Lower leg skin (tissue), 4 donors: ENCODE results near the gene ZER1. TPM values are rescaled to one million over a fixed set of nuclear protein-coding genes. Genes with fewer than 3 reads are reported as not detected.
A peak's percentile ranks its signal among the peaks of the same experiment; 100 is the strongest.

Source experiments
- DNase-seq, 2 donors: peaks; one replicate each; pipeline ENCODE4 v3.0.0-alpha.2; 2019; ENCODE audit warnings: low spot score in 2 of 2
- H3K4me3 ChIP-seq: fragments of 200-600 bp; sonication (generic); 2 replicates; pipeline ENCODE4 v1.5.1; 2017; ENCODE audit warnings: mild to moderate bottlenecking, low read depth; ENCODE audit not compliant: poor library complexity, severe bottlenecking
- POLR2A ChIP-seq, 2 donors: fragments of 450-650 bp; IDR thresholded peaks; one replicate each; pipeline ENCODE4 v1.6.1; 2016 to 2017; ENCODE audit warnings: antibody characterized with exemption in 2 of 2, mild to moderate bottlenecking in 1 of 2, moderate library complexity in 1 of 2
- WGBS, 2 donors: methylation state at CpG; one replicate each; pipeline ENCODE4 v1.1.5; 2018; 5-methylcytosine and 5-hydroxymethylcytosine counted together
- intact Hi-C: fragments of 100-400 bp; cut with DNase I; formaldehyde crosslinking; loops from one replicate; pipeline ENCODE4 v1.15.0; 2023; ENCODE audit warnings: low total_unique reads
- total RNA-seq, 4 donors: library from RNA; depleted of rRNA; stranded (reverse); fragments of >200 nt; gene quantifications; one replicate each; pipeline ENCODE4 v1.1.0, GENCODE V29; 2016
- TF ChIP-seq, protein P1 (sequence below), 3 donors: fragments of 450-650 bp; IDR thresholded peaks; one replicate each; pipeline ENCODE4 v1.5.1; 2016; ENCODE audit warnings: antibody characterized with exemption in 3 of 3, mild to moderate bottlenecking in 3 of 3, moderate library complexity in 2 of 3

Gene ZER1
- total RNA-seq, 4 donors from 2014 or later = 66.5 to 104 (median 73.2) TPM

DNA sequence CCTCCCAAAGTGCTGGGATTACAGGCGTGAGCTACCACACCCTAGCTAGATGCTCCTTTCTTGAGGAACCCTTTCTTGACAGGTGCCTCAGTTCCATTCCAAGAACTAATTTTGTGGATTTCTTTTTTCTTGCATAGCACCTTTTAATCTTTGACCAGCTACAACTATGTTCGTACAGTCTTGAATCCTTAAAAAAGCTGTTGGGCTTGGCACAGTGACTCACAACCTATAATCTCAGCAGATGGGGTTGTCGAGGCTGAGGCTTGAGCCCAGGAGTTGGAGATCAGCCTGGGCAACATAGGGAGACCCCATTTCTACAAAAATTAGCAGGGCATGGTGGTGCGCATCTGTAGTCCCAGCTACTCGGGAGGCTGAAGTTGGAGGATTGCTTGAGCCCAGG, 1.3 kb upstream of the ZER1 start:
- intact Hi-C loops = no loop called here
- DNase-seq = no peak
- no peak overlapping the region for H3K4me3 ChIP-seq
- no peak for TF ChIP-seq POLR2A (IDR thresholded peaks at IDR 0.05)
- TF ChIP-seq, protein P1, sequence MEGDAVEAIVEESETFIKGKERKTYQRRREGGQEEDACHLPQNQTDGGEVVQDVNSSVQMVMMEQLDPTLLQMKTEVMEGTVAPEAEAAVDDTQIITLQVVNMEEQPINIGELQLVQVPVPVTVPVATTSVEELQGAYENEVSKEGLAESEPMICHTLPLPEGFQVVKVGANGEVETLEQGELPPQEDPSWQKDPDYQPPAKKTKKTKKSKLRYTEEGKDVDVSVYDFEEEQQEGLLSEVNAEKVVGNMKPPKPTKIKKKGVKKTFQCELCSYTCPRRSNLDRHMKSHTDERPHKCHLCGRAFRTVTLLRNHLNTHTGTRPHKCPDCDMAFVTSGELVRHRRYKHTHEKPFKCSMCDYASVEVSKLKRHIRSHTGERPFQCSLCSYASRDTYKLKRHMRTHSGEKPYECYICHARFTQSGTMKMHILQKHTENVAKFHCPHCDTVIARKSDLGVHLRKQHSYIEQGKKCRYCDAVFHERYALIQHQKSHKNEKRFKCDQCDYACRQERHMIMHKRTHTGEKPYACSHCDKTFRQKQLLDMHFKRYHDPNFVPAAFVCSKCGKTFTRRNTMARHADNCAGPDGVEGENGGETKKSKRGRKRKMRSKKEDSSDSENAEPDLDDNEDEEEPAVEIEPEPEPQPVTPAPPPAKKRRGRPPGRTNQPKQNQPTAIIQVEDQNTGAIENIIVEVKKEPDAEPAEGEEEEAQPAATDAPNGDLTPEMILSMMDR (IDR thresholded peaks at IDR 0.05) = no peak
- WGBS, 2 donors = 79 to 86% methylated on average over 5 of the region's 5 CpGs

DNA sequence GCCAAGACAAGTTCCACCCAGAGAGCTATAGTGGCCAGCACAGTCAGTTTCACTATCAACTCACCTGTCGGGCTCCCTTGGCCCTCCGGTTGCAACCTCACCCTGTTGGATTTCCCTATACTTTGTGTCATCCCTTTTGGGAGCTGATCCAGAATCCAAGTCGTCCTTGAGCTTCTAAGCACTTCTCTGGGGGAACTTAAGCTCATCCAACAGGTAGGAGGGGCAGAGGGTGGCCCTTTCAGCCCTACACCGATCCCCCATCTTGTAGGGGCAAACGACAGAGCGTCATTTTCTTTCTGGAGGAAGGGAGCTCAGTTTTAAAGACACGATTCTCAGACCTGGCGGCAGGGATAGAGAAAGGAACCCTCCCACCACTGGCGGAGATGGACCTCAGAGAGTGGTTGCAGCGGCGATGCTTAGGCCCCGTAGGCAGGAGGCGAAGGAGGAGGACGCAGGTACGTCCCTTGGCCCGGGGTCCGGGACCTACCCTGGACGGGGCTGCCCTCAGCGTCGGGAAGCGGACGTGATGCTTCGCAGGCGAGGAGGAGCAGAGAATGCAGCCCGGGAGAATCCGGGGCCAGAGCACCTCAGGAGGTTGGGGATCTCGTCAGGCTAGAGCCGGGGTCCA, 519 bp downstream of the ZER1 start:
- intact Hi-C loops = no loop called here
- TF ChIP-seq, protein P1 (IDR thresholded peaks at IDR 0.05) = no peak
- TF ChIP-seq POLR2A (IDR thresholded peaks at IDR 0.05) = no peak
- WGBS, 2 donors = 1 to 2% methylated on average over 28 of the region's 28 CpGs
- H3K4me3 ChIP-seq = peak overlapping the region; percentile 95
- no peak for DNase-seq

DNA sequence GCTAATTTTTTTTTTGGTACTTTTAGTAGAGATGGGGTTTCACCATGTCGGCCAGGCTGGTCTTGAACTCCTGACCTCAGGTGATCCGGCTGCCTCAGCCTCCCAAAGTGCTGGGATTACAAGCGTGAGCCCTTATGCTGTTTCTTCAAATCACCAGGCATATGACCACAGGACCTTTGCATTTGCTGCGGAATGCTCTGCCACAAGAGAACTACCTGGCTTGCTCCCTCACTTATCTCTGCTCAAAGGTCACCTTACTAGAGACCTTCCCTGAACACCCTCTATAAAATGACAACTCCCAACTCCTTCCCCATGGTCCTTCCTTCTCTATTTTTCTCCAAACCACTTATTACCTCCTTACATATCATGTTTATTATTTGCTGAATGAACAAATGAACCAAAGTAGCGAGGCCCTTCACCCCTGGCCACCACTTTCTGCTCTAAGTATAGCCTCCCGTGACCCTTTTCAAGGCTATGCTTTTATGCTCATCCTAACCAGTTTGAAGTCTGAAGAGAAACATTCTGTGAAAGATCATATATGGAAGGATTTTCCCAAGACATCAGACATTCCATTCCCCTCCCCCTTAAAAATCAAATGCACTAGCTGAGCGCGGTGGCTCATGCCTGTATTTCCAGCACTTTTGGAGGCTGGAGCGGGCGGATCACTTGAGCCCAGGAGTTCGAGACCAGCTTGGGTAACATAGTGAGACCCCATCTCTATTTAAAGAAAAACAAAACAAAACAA, 1.3 kb downstream of the ZER1 start:
- TF ChIP-seq POLR2A (IDR thresholded peaks at IDR 0.05) = no peak
- TF ChIP-seq, protein P1 (IDR thresholded peaks at IDR 0.05) = no peak
- DNase-seq = no peak
- WGBS, 2 donors = 73 to 76% methylated on average over 11 of the region's 11 CpGs
- H3K4me3 ChIP-seq = no peak overlapping the region
- intact Hi-C loops = no loop called here

DNA sequence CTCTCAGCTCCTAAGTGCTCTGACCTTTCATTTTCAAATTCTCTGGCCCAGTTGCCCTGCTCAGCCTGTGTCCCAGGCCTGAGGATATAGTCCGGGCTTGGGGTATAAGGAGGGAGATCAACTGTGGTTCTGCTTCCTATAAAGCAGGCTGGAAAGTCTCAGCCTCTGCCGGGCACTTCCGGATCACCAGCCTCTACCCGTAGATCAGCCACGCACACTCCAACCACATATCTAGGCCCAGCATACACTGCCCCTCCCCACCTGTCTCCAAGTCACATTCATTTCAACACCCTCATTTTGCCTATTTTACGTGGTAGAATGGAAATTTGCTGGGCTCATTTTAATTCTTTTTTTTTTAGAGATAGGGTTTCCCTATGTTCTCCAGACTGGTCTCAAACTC, 3.1 kb downstream of the ZER1 start:
- intact Hi-C loops = no loop called here
- no peak for DNase-seq
- 82 to 86% methylated on average over 5 to 6 of the region's 6 CpGs for WGBS, 2 donors
- TF ChIP-seq, protein P1 (IDR thresholded peaks at IDR 0.05) = no peak
- TF ChIP-seq POLR2A (IDR thresholded peaks at IDR 0.05) = no peak
- no peak overlapping the region for H3K4me3 ChIP-seq

DNA sequence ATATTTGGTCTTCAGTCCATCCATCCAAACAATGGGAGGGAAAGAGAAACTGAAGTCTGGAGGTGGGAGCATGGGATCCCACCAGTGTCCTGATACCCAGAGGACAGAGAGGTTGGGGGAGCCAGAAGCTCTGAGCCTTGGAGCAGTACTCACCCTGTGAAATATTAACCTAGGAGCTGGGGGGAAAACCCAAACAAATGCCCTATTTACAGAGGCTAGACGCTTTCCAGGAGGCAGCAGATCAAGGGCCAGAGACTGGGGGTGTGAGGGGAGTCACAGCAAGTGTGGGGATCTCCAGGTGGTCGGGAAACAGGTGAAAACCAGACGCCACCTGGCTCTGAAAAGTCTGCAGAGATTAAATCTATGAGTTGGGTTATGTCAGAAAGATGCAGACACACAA, 6.2 kb downstream of the ZER1 start:
- WGBS, 2 donors = 67 to 85% methylated on average over 3 of the region's 3 CpGs
- TF ChIP-seq, protein P1 (IDR thresholded peaks at IDR 0.05) = no peak
- TF ChIP-seq POLR2A (IDR thresholded peaks at IDR 0.05) = no peak
- no peak for DNase-seq
- intact Hi-C loops = no loop called here
- H3K4me3 ChIP-seq = no peak overlapping the region
